GM23338 (cell line): ENCODE results near the gene APIP. TPM values are rescaled to one million over a fixed set of nuclear protein-coding genes. Genes with fewer than 3 reads are reported as not detected.

Experiments used
- ATAC-seq: fragments of 200-7000 bp; cut with Tn5 transposase; 3 replicates; pipeline ENCODE4 v1.9.1; 2020
- DNase-seq: peaks from one replicate; pipeline ENCODE4 v3.0.0-alpha.2; 2015; ENCODE audit warnings: low spot score
- H2AFZ ChIP-seq: fragments of 200-600 bp; sonication (generic); 2 replicates; pipeline ENCODE4 v1.8.0; 2016; ENCODE audit warnings: antibody characterized with exemption, mild to moderate bottlenecking, moderate library complexity
- H3F3A ChIP-seq: fragments of 200-600 bp; sonication (generic); replicated peaks from 2 replicates; pipeline ENCODE4 v1.8.0; 2017; ENCODE audit warnings: antibody characterized with exemption, mixed run types, low read depth
- H3K27ac ChIP-seq: fragments of 200-600 bp; sonication (generic); 2 replicates; pipeline ENCODE4 v1.6.1; 2016; ENCODE audit warnings: low read depth
- H3K27me3 ChIP-seq: fragments of 200-600 bp; sonication (generic); 2 replicates; pipeline ENCODE4 v1.8.0; 2016; ENCODE audit warnings: mild to moderate bottlenecking, mixed run types, moderate library complexity; ENCODE audit not compliant: insufficient read depth
- H3K36me3 ChIP-seq: fragments of 200-600 bp; sonication (generic); 2 replicates; pipeline ENCODE4 v1.8.0; 2016; ENCODE audit warnings: mild to moderate bottlenecking; ENCODE audit not compliant: insufficient read depth
- H3K4me1 ChIP-seq: fragments of 200-600 bp; sonication (generic); 2 replicates; pipeline ENCODE4 v1.8.0; 2016; ENCODE audit warnings: mild to moderate bottlenecking, moderate library complexity; ENCODE audit not compliant: insufficient read depth
- H3K4me2 ChIP-seq: fragments of 200-600 bp; sonication (generic); 2 replicates; pipeline ENCODE4 v1.7.1; 2017; ENCODE audit warnings: mixed run types
- H3K4me3 ChIP-seq: fragments of 200-600 bp; sonication (generic); 2 replicates; pipeline ENCODE4 v1.6.1; 2016; ENCODE audit warnings: mixed run types
- H3K79me2 ChIP-seq: fragments of 200-600 bp; sonication (generic); replicated peaks from 2 replicates; pipeline ENCODE4 v1.8.0; 2017; ENCODE audit warnings: mild to moderate bottlenecking; ENCODE audit not compliant: insufficient read depth
- H3K9me2 ChIP-seq: fragments of 200-600 bp; sonication (generic); 2 replicates; pipeline ENCODE4 v1.8.0; 2017; ENCODE audit not compliant: insufficient read depth
- H4K20me1 ChIP-seq: fragments of 200-600 bp; sonication (generic); replicated peaks from 2 replicates; pipeline ENCODE4 v1.8.0; 2017; ENCODE audit warnings: mild to moderate bottlenecking; ENCODE audit not compliant: insufficient read depth
- H3K27ac Mint-ChIP-seq: 2 replicates; pipeline ENCODE4 v1.8.0; 2020; ENCODE audit warnings: inconsistent platforms, mild to moderate bottlenecking, moderate library complexity, mixed read lengths
- H3K27me3 Mint-ChIP-seq: 3 replicates; pipeline ENCODE4 v1.8.0; 2022; ENCODE audit warnings: low read depth, mild to moderate bottlenecking, moderate library complexity, mixed read lengths, inconsistent platforms; ENCODE audit not compliant: insufficient read depth, poor library complexity
- H3K36me3 Mint-ChIP-seq: 3 replicates; pipeline ENCODE4 v1.8.0; 2021; ENCODE audit warnings: low read depth, mild to moderate bottlenecking, inconsistent platforms, moderate library complexity, mixed read lengths
- H3K4me1 Mint-ChIP-seq: 3 replicates; pipeline ENCODE4 v1.8.0; 2020; ENCODE audit warnings: mild to moderate bottlenecking, inconsistent platforms, mixed read lengths
- H3K4me3 Mint-ChIP-seq: 3 replicates; pipeline ENCODE4 v1.8.0; 2021; ENCODE audit warnings: moderate library complexity, mild to moderate bottlenecking, inconsistent platforms, mixed read lengths
- H3K9me3 Mint-ChIP-seq: 3 replicates; pipeline ENCODE4 v1.8.0; 2020; ENCODE audit warnings: moderate library complexity, mild to moderate bottlenecking, inconsistent platforms, mixed read lengths
- ETS1 ChIP-seq: IDR thresholded peaks from 2 replicates; pipeline ENCODE4 v1.6.1; 2016; ENCODE audit warnings: antibody characterized with exemption
- EZH2 ChIP-seq: fragments of 200-600 bp; sonication (generic); IDR thresholded peaks from one replicate; pipeline ENCODE4 v1.8.0; 2017; ENCODE audit warnings: antibody characterized with exemption, mild to moderate bottlenecking, low read depth; ENCODE audit not compliant: unreplicated experiment
- EZH2phosphoT487 ChIP-seq: fragments of 200-600 bp; sonication (generic); IDR thresholded peaks from one replicate; pipeline ENCODE4 v1.8.1; 2018; ENCODE audit warnings: antibody characterized with exemption; ENCODE audit not compliant: unreplicated experiment
- JUNB ChIP-seq: IDR thresholded peaks from one replicate; pipeline ENCODE4 v1.6.1; 2016; ENCODE audit warnings: antibody characterized with exemption; ENCODE audit not compliant: unreplicated experiment
- ZNF114 ChIP-seq: fragments of 250-450 bp; sonication (Bioruptor Pico); IDR thresholded peaks from 2 replicates; pipeline ENCODE4 v1.5.0; 2020; ENCODE audit warnings: mild to moderate bottlenecking, moderate library complexity
- ZNF331 ChIP-seq: fragments of 250-450 bp; sonication (Bioruptor Pico); IDR thresholded peaks from 2 replicates; pipeline ENCODE4 v1.5.0; 2020; ENCODE audit warnings: low read depth, mild to moderate bottlenecking, moderate library complexity
- ZNF462 ChIP-seq: fragments of 250-450 bp; sonication (Bioruptor Pico); IDR thresholded peaks from 2 replicates; pipeline ENCODE4 v1.5.0; 2020; ENCODE audit warnings: mild to moderate bottlenecking, moderate library complexity
- polyA plus RNA-seq: library from polyadenylated mRNA; unstranded; fragments of >200 nt; fragmentation: Nextera tagmentation; extraction: Ambion mirVana; gene quantifications from 2 replicates; pipeline ENCODE4 v1.2.1, GENCODE V29; 2016
- total RNA-seq: library from RNA; depleted of rRNA; stranded (reverse); fragments of >200 nt; shearing (Covaris generic); gene quantifications from 2 replicates; pipeline ENCODE4 v1.2.3, GENCODE V29; 2014

APIP gene
- total and polyA plus RNA-seq, 2 experiments from 2014 or later, result 35.7 to 50.3 TPM

DNA sequence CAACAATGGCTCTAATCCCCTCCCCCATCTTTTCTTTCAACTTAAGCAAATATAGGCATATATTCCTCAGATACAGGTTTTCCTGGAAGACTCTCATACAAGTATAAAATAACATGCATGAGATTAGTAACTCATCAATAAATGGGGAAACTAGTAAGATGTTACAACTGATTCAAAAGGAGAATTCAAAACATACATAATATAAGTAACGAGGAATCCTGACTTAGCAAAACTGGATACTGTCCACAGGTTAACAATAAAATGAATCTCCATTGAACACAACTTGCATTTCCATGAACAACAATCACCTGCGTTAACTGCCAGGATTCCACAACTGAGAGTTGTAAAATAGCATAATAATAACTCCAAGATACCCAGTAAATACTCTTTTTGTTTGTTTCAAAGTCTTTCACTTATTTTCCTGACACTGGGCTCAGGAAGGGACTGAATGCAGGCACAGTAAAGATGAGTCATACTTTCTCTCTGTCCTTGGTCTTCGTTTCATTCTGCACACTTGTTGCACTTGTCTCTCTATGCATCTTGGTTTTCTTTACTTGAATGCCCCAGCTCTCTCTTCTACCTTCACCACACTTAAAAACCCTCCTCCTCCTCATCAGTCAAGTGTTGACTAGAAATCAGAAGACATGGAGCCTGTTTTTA, 8.1 kb downstream of the APIP start (continued):
- TF ChIP-seq ZNF462 (CRISPR knock-in tag), result no peak
- no peak for TF ChIP-seq ZNF331
- TF ChIP-seq ETS1, result no peak
- no peak for TF ChIP-seq ZNF114
- TF ChIP-seq JUNB, result no peak
- TF ChIP-seq EZH2, result no peak
- no peak for TF ChIP-seq EZH2phosphoT487

DNA sequence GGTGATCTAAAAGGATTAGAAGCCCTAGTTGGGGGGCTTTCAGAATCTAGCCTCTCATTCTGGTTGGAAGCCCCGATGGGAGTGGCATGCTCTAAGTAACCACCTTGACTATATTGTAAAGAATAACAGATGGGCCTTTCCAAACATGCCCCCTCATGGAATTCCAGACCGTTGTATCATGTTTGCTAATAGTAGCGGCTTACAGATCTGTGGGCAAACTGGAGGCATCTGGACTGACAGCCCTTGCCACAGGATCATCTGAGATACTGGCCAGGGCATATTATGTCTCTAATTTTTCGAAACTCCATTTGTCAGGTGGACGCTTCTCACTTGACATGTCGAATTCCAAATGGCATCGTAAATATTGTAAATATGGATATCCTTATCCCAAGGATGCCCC, 10.5 kb downstream of the APIP start:
- peaks cover 47% of the 10 kb centered on the region for H3K4me1 ChIP-seq
- Mint-ChIP-seq H3K27ac (no peak overlapping the region), H3K27me3 (no peaks in the 10 kb centered on the region), H3K36me3 (peaks cover 28% of the 10 kb centered on the region), H3K9me3 (peaks cover 11% of the 10 kb centered on the region), H3K4me3 (no peak overlapping the region), H3K4me1 (peaks cover 9% of the 10 kb centered on the region; the same call in 2 of the 3 replicates)
- no peaks in the 10 kb centered on the region for H3K9me2 ChIP-seq
- no peak overlapping the region for H3K4me3 ChIP-seq
- H4K20me1 ChIP-seq, result peaks cover 5% of the 10 kb centered on the region; the same call in 1 of the 2 replicates
- H3K79me2 ChIP-seq, result peaks cover 56% of the 10 kb centered on the region
- H3F3A ChIP-seq, result no peaks in the 10 kb centered on the region
- no peak for DNase-seq
- no peak overlapping the region for H3K27ac ChIP-seq
- no peaks in the 10 kb centered on the region; the same call in 1 of the 2 replicates for H3K36me3 ChIP-seq
- H3K4me2 ChIP-seq, result no peak overlapping the region
- ATAC-seq, result no peak
- H3K27me3 ChIP-seq, result no peaks in the 10 kb centered on the region
- H2AFZ ChIP-seq, result no peak overlapping the region
- no peak for TF ChIP-seq JUNB
